ENCODE measurements around the gene ELMO3.
A peak's percentile ranks its signal among the peaks of the same experiment; 100 is the strongest.

The ELMO3 gene

DNA sequence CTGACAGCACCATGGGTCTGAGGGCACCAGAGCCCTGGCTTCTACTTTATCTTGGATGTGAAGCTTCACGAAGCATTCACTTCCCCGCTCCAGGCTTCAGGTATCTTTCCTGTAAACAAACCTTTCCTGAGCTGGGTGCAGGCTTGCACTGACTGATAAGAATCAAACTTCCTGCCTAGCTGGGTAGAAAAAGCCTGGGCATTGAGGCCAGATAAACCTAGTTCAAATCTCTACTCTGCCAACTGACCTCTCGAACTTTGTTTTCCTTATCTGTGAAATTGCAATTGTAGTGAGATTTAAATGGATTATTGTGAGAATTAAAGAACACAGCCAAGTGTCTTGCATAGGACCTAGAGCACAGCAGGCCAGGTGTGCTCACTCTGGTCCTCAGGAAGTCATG lies 25.1 kb downstream of the ELMO3 start:
- DNase-seq (ENCODE audit: low spot score), result no peak

DNA sequence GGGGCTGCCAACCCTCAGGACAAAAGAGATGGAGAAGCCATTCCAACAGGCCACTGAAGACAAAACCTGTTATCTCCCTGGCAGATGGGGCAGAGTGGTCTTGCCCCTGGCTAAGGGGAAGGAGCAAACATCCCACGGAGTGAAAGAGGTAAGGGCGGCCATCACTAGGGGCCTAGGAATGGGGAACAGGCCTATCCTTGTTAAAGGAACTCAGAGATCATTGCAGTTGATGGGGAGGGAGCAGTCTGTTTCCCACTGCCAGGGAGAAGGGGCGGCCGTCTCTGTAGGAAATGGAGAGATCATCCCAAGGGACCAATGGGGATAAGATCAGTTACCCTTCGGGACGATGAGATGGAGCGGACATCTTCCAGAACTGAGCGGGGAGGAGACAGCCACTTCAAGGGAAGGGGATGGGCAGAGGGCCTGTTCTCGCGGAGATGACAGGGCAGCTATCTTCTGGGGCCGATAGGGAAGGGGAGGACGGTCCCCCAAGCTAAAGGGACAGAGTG lies 27.4 kb downstream of the ELMO3 start:
- no peak for DNase-seq (ENCODE audit: low spot score)

DNA sequence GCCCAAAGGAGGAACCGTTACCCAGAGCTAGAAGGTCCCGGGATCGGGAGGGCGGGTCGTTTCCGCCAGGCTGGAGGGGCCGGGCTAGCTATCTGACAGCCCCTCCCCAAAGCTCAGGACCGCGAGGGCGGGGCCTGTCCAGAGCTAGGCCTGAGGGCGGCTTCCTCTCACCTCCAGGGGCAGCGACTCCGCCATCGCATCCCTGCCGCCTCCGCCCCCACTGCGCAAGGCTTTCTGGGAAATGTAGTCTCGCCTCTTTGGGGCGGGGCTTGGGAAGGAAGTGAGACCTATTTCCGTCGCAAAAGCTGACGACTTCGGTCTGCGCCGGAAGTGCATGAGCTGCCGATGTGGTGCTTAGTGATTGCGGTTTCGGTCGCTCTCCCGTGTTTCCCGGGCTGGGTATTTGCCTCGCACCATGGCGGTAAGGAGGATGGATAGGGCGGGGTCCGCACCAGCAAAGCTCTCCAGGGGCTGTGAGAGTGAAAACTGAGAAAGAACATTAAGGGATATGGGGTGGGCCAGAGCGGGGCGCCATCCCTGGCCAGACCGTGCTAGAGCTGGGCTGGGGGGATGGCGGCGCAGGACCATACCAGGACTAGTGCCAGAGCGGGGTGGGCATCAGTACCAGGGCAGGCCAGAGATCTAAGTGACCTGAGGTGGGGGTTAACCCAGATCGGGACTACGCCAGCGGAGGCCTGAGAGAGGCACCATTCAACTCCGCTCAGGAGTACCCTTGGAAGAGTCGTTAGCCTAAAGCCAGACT lies 28.1 kb downstream of the ELMO3 start, which contains the start of gene TMEM208:
Gene TMEM208, plus strand, starts transcription at position 327 of the 763 bp plus-strand sequence. Its CDS starts 89 bp downstream, at position 416.
- peak; percentile 96 for DNase-seq (ENCODE audit: low spot score)

DNA sequence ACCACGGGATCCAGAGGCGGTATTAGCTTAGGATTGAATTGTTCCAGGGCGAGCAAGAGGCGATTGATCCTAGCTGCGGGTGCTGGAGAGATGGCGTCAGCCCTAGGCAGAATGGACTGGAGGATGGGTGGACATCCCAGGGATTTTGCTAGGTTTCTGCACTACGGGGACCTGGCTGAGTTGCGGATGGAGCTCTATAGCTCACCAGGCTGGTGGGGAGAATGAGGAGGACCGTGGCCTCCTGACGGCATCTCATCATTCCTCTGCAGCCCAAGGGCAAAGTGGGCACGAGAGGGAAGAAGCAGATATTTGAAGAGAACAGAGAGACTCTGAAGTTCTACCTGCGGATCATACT lies 28.6 kb downstream of the ELMO3 start:
- DNase-seq (ENCODE audit: low spot score), result no peak

GRCh38 chr16:67228034-67228785 lies 29.3 kb downstream of the ELMO3 start:
- DNase-seq (ENCODE audit: low spot score), result no peak

GRCh38 chr16:67228905-67229304 lies 30.0 kb downstream of the ELMO3 start:
- no peak for DNase-seq (ENCODE audit: low spot score)

DNA sequence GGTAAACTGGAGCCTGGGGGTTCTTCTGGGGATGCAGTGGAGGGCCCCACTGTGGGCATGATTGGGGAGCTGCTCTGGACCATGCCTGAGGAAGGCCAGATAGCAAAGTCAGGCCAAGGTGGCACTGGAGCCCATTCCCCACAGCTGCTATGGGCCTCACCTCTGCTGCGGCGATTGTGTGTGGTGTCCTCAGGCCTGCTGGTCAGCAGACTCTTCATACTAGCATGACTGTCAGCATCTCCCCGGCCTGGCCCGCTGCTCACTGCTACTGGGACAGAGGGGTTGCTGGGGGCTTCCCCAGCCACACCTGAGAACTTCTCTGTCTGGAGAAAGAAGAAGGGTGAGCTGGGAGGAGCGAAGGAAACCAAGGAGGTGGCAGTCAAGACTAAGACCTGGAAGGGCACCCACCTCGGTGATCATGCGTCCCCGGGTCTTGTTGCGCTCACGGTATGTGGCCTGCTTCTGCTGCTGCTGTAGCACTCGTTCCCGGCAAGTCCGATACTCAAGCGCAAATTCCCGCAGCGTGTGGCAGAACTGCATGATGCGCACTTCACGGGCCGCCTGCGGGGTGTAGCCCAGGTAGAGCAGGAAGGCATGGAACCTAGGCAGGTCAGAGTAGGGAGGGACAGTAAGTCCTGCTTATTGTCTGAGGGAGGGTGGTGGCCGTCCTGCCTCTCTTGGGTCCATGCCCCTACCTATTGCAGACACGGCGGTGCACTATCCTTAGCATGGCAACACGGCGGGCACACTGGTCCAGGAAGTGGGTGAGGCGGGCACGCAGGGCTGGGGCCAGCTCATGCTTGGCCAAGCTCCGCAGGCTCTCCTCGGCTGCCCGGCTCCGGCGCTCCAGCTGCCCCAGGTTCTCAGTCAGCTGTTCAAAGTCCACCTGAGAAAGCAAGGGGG lies 31.2 kb downstream of the ELMO3 start:
- no peak for DNase-seq (ENCODE audit: low spot score)

DNA sequence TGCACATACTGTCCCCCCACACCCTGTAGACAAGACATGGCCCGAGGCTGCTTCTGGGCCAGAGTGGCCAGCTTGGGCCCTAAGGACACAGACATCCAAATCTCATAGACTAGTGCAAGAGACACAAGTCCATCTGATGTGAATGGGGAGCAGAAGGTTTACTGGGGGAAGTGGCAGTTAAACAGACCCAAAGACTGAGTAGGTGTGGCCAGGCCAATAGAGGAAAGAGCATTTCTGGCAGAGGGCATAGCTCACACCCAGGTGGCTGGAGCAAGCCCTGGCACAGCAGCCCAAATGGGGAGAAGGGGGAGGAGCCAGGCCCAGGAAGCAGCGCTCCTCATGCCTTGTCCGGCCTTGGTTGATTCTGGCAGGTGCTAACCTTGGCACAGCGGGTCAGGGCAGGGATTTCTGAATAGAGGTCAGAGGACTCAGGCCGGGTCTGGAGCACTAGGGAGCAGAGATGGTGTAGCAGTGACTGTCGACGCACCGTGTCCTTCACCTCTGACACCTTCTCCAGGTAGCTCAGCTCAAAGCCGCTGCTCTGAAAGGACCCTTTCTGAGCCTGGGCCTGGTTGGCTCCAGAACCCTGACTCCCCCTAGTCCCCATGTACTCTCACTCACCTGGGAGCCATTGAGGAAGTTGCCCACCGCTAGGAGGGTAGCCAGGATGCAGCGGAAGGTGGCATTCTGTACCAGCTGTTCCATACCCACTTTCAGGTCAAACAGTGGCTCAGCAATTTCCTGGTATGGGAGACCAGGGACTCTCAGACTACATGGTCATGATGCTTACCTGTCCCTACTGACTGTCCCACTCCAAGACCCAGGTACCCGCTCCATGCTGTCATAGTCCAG lies 32.1 kb downstream of the ELMO3 start:
- no peak for DNase-seq (ENCODE audit: low spot score)

DNA sequence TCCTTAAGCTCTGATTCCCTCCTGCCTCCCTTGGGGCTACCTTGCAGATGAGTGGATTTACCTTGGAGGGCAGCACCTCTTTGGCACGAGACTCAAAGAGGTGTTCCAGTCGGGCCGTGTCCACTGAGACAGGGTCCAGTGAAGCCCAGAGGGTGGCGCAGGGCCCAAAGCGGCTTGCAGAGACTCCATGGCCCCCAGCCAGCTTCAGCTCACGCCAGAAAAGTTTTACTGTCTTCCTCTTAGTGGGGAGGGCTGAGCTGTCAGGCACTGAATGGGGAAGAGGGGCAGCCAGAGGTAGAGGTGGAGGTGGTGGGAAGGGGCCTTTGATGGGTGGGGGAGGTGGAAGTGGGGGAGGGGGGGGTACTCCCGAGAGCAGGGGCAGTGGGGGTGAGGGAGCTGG lies 34.7 kb downstream of the ELMO3 start:
- DNase-seq (ENCODE audit: low spot score), result no peak

GRCh38 chr16:67234180-67234597 lies 35.3 kb downstream of the ELMO3 start:
- DNase-seq (ENCODE audit: low spot score), result no peak

DNA sequence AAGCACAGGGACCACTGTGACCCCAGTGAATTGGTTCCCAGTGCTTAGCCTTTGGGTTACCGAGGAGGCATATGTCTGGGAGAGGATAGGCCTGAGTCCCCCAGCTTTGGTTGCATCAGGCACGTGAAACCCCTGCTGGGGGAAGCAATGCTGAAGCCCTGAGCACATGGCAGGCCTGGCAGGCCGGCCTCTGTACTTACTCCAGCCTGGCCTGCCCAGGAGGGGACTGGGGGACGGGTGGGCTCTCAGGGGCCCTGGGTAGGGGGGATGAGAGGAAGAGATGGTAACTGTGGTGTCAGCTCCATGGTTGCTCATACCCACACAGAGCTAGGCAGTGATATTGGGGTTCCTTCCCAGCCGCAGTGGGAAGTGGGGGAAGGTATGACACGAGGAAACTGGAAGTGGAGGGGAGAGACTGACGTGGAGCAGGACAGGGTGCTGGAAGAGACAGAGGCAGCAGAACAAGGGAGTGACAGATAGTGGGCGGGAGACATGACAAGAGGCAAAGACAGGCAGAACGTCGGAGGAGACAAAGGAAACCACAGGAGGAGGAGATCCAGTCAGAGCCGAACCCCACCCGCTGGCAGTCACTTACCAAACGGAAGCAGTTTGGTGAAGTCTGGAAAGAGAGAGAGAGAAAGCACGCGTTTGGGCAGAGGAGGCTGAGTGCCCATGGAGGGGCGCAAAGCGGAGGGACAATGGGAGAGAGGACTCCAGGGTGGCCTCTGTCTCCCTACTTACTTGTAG lies 37.1 kb downstream of the ELMO3 start:
- DNase-seq (ENCODE audit: low spot score), result peak; percentile 86

GRCh38 chr16:67236563-67237395 lies 37.8 kb downstream of the ELMO3 start:
- DNase-seq (ENCODE audit: low spot score), result peak; percentile 76

- DNase-seq (ENCODE audit: low spot score), result no peak
Measured at GRCh38 chr16:67237396-67238277, 38.7 kb downstream of the ELMO3 start.

DNA sequence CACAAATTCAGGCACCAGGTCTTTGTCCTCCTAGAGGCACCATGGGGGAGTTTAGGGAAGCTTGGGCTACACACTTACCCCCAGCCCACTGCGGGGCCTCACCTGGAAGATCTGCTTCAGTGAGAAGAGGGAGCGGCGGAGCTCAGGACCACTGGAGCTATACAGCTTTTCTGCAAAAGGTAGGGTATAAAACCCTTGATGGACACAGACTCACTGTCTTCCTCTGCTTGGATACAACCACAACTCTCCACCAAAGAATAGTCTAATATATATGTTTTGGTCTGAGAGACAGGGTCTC lies 39.3 kb downstream of the ELMO3 start:
- DNase-seq (ENCODE audit: low spot score), result no peak

DNA sequence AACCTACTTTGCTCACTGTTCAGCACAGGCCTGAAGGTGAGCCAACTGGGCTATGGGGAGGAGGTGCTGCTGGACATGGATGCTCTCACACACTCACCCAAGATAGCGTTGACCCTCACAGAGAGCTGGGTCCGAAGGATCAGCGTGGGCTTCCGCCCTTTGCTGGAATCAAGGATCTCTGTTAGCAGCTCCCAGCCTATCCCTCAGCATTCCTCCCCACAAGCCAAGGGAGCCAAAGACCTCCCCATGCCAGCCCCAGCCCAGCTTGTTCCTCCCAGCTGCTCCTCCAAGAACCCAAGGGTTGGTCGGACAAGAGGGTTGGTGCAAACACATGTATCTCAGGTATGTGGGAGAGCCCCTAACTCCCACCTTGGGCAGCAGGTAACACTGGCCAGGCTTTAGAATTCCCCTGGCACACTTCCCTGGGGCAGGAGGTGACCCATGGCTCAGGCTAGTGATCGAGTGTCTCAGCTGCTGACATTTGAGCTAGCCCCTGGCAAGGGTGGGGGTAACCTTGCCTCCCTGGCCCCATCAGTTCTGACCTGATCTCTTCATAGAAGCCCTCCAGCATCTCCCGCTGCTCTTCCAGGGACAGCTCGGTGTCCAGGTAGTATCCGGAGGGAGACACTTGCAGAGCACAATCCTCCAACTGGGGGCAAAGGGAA lies 40.0 kb downstream of the ELMO3 start:
- DNase-seq (ENCODE audit: low spot score), result no peak

DNA sequence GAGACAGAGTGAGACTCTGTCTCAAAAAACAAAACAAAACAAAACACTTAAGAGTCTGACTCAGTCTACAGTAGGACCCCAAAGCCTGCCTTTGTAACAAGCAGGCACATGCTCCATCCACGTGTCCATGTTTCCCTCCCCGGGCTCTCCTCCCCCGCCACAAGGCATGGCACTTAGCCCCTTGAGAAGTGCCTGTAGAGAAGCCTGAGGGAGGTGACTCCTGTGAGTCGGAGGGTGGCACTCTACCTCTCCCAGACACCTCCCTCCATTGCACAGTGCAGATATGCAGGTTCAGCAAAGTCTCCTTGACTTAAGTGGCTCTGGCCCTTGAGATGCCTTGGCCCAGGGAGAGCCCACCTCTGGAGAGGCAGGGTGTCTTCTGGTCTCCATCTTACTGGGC lies 41.6 kb downstream of the ELMO3 start:
- DNase-seq (ENCODE audit: low spot score), result no peak

DNA sequence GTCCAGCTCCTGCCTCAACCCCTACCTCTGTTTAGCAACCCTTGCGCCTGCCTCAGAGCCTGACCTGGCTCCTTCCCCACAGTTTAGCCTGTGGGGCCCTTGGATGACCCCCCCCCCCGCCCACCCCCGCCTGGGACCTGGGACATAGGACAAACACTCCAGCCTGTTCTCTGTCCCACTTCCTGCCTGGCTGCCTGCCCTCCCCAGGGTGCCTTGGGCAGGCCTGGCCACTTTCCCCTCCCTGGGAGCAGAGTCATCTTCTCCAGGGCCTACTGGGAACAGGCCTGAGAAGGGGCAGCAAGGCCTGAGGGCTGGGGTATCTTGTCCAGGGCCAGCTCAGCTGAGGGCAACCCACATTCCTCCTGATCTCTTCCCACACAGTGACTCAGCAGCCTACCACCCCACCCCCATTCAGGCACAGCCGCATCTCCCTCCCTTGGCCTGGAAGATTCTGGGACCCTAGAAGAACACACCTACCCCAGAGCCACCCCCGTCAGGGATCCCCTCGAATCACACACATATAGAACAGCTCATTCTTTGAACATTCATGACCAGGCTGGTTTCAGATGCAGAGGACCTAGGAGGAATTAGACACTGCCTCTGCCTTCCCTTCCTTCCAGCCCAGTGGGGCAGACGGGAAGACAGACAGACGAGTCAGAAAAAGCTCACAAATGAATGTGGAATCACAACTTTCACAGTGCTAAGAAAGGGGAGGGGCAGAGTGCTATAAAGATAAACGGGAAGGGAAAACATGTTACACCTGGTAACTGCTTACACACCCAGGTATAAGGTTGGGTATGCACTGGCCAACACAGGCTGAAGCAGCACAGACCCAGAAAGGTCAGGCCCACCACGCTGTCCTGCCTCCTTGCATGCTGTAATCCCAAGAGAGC lies 42.3 kb downstream of the ELMO3 start:
- DNase-seq (ENCODE audit: low spot score), result no peak
